AML-193 (cell line): ENCODE data around the gene ABCF3.
A peak's percentile ranks its signal among the peaks of the same experiment; 100 is the strongest.

Source experiments
- DNase-seq, 2 experiments: peaks; one replicate each; lab custom pipeline; 2025; lab: John Stamatoyannopoulos, UW

The ABCF3 gene

DNA sequence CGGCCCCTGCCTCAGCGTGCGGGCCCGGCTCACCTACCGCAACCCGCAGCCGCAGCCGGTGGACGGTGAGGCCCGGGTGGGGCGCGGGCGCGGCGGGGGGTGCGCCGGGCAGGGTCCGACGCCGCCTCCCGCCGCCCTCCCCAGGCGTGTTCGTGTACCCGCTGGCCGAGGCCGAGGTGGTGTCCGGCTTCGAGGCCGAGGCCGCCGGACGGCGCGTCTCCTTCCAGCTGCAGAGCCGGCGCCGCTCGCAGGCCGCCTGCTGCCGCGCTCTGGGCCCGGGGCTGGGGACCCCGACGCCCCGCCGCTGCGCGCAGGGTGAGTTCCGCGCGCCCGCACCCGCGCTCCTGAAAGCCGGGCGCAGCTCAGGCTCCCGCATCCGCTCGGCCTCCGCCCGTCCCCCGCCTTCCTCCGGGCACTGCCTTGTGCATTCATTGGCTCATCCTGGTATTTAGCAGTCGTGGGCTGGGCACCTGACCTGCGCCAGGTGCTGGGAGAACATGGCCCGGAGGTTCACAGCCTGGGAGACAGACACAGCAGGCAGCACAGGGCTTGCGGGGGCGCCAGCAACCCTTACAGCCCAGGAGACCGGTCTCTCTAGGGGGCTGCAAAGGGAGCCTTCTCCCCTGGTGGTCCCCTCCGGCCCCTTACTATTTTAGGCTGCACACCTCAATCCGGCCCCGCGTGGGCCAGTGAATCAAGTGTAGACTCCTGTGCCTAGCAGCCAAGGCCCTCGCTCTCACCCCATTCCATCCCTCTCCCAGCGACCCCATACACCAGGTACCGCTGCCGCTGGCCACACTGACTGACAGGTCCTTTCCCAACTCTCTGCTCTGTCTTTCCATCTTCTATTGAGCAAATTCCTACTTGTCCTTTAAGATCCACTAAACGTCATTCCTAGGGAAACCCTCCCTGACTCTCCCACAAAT is 44.9 kb downstream of the ABCF3 start:
- no peak for DNase-seq

DNA sequence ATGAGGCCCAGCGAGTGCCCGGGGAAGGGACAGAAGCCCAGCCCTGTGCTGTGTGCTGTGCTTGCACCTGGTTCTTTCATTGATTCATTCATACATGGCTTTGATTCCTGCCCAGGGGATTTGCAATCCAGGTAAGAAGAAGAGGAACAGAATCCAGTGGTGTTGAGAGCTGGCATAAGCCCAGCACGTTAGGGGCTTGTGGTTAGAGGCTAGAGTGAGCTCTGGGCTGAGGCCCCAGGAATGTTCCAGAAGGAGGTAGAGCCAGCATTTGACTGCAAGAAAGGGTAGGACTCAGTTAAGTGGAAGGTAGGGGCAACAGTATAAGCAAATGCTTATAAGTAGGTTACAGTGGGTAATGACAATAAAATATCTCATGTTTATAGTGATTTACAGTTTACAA is 45.7 kb downstream of the ABCF3 start:
- DNase-seq = no peak

- no peak for DNase-seq
Observed at GRCh38 chr3:184233127-184233843, 47.3 kb downstream of the ABCF3 start.

GRCh38 chr3:184234224-184234623 is 48.2 kb downstream of the ABCF3 start:
- DNase-seq = peak; percentile 43 to 66

DNA sequence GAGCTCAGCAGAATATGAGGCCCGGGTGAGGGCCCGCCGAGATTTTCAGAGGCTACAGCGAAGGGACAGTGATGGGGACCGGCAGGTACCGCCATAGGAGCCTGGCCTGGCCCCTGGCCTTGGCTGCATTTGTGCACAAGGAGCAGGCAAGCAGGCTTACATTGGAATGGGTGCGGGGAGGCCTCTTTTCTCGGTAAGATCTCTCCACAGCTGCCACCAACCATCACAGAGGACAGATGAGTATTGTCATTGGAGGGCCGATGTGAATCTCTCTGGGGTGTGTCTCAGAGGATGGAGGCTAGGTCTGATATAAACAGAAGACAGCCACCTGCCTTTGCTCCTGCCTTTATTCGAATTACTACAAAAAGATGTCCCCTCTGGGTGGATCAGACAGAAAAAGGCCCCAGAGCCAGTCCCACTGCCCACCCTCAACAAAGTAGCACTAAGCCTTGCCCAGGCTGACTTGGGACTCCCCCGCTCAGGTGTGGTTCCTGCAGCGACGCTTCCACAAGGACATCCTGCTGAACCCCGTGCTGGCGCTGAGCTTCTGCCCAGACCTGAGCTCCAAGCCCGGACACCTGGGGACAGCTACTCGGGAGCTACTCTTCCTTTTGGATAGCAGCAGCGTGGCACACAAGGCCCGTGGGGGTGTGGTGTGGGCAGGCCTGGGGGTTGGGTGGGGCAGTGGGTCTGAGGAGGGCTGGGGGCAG is 48.8 kb downstream of the ABCF3 start:
- DNase-seq = no peak

GRCh38 chr3:184235381-184236032 is 49.5 kb downstream of the ABCF3 start:
- no peak for DNase-seq

- no peak for DNase-seq
Observed at GRCh38 chr3:184236033-184236410, 50.0 kb downstream of the ABCF3 start.

DNA sequence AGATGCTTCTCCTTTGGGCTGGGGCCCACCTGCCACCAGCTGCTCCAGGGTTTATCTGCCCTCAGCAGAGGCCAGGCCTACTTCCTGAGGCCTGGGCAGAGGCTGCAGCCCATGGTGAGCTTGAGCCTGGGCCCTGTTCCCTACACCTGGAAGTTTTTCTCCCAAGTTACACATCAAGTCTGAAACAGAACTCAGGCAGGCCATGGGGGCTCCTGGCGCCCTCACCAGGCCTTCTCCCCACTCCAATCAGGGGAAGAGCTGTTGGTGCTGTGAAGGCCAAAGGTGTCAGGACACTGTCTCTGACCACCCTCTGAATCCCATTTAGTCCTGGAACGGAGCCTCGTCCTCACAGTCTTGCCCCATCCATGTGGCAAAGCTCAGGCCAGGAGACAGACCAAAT is 50.6 kb downstream of the ABCF3 start:
- DNase-seq = no peak

- DNase-seq = no peak
Observed at GRCh38 chr3:184237211-184237610, 51.2 kb downstream of the ABCF3 start.

- no peak for DNase-seq
Observed at GRCh38 chr3:184237807-184238206, 51.8 kb downstream of the ABCF3 start.

GRCh38 chr3:184238246-184238818 is 52.3 kb downstream of the ABCF3 start:
- DNase-seq = no peak

- DNase-seq = no peak
Observed at GRCh38 chr3:184239221-184239620, 53.2 kb downstream of the ABCF3 start.

GRCh38 chr3:184239708-184240107 is 53.7 kb downstream of the ABCF3 start:
- DNase-seq = no peak

DNA sequence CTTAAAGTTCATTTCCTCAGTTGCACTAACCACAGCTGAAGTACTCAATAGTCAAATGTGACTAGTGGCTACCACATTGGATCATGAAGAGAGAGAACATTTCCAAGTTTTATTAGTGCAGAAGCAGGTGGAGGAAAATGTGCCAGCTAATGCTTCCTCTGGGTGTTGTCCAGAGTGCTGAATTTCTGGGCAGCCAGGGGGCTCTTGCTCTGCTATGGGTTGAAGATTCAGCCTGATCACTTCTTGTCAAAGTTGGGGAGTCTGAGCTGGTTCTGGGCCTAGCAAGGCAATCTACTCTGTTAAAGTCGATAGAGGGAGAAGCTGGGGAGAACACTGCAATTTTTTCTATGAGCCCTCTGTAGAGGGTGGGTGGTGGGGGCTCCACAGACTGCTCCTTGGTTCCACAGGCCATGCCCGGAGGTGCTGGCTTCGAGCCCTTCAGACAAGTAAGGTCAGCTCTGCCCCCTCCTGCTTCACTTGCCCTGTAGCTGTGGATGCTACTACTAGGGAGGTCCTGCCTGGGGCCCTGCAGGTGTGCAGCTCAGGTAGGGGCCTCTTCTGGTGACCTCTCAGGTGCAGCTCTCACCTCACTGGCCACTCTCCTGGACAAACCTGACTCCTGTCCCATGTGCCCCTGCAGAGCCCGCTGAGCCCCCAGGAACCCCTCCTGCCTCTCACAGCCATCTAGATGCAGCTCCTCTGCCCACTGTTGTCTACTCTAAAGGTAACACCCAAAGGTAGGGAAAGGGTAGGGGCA is 54.6 kb downstream of the ABCF3 start:
- peak; percentile 55 for DNase-seq

GRCh38 chr3:184241141-184241446 is 55.1 kb downstream of the ABCF3 start:
- no peak for DNase-seq

- no peak for DNase-seq
Observed at GRCh38 chr3:184241447-184242296, 55.7 kb downstream of the ABCF3 start.

- no peak for DNase-seq
Observed at GRCh38 chr3:184242297-184242685, 56.3 kb downstream of the ABCF3 start.
